HG03457 (cell line): ENCODE results near the gene ADGRD1.
"Not testable (repeated sequence)": the region's sequence is repeated elsewhere in the genome, so short reads cannot be mapped to it uniquely, and the experiment has no call there.

Experiments
- ATAC-seq: cut with Tn5 transposase; IDR thresholded peaks from one replicate; pipeline ENCODE4 v1.9.1; 2021; ENCODE audit warnings: moderate number of reproducible peaks; ENCODE audit not compliant: unreplicated experiment

Gene ADGRD1

GRCh38 chr12:130937063-130937462 lies 16.6 kb upstream of the ADGRD1 start:
- ATAC-seq, result no peak

DNA sequence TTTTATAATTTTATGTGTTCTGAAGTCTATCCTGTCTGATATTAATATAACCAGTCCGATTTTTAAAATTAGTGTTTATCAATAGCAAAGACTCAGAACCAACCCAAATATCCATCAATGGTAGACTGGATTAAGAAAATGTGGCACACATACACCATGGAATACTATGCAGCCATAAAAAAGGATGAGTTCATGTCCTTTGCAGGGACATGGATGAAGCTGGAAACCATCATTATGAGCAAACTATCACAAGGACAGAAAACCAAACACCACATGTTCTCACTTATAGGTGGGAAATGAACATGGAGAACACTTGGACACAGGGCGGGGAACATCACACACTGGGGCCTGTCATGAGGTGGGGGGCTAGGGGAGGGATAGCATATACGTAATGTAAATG lies 16.2 kb upstream of the ADGRD1 start:
- ATAC-seq, result not testable (repeated sequence)

- ATAC-seq, result no peak
Observed at GRCh38 chr12:130938186-130938585, 15.5 kb upstream of the ADGRD1 start.

DNA sequence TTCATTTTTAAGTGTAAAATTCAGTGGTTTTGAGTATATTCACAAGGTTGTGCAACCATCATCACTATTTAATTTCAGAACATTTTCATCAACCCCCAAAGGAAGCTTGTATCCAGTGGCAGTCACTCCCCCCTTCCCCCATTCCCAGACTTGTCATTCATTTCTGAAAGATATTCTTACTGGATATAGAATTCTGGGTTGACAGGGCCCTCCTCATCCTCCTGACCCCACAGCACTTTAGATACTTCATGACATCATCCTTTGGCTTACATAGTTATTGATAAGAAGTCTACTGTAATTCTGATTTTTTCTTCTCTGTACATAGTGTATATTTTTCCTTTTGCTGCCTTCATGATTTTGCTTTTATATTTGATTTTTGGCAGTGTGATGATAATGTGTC lies 8.8 kb upstream of the ADGRD1 start:
- no peak for ATAC-seq

DNA sequence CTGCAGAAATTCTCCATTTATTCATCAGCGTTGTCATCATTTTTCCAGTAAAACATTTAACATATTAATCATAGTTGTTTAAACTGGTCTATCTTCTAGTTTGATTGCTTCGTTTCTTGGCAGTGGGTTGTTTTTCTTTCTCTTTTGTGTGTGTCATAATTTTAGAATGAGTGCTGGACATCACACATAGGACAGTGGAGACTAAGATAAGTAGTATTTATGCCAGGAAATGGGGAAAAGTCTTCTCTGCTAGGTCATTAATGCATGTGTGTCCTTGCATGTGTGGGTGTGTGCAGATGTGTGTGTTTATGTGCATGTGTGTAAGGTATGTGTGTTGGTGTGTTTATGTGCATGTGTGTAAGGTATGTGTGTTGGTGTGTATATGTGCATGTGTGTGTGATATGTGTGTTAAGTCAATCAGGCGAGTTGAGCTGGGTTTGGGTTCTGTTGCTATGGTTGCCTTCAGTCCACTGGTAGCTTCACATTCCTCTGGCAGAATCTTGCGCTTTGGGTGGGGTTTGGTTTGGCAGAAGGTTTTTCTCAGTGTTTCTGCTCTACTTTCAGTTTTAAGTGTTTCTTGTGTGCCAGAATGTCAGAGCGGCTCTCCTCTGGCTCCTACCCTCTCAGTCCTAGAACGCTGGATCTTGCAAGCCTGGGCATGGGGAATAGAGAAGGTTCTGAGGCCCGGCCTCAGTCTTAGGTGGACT lies 7.8 kb upstream of the ADGRD1 start:
- ATAC-seq, result no peak

DNA sequence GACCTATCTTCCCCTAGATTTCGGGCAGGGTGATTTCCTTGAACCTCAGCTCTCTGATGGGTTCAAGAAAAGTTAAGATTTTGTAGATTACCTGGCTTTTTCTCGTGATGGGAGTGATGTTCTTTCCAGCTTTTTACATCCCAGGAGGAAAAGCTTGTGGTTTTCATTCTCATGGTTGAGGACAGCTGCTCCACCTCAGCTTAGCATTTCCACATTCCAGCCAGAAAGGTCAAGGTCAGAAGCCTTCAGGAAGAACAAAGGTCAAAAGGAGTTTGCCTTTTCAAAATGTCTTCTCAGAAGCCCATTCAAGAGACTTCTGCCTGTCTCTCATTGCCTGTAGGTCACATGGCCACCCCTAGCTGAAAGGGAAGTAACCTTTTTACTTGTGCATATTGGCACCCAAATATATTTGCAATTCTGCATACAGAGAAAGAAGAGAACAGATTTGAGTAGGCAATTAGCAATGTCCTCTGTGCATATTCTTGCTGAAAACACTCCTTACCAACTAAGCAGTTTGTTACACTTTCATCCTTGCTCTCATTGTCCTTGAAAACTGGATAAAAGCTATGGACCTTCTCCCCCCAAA lies 6.6 kb upstream of the ADGRD1 start:
- ATAC-seq, result no peak

DNA sequence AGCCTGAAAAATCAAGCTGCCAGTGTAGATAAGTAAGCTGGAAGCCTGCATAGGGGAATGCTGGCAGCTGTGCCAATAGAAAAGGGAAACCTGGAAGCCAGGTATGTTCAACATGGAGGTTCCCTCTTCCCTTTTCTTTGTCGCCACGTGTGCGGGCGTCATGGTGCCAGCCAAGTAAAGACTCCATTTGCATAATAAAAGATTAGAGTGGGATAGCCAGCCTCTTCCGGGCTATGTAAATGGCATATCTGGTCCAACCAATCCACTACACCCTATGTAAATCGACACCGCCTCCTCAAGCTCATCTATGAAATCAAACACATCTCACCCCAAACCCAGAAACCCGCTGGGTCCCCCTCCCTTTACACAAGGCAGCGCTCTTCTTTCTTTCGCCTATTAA lies 5.6 kb upstream of the ADGRD1 start:
- ATAC-seq, result no peak

- no peak for ATAC-seq
Observed at GRCh38 chr12:130948751-130949150, 5.0 kb upstream of the ADGRD1 start.

DNA sequence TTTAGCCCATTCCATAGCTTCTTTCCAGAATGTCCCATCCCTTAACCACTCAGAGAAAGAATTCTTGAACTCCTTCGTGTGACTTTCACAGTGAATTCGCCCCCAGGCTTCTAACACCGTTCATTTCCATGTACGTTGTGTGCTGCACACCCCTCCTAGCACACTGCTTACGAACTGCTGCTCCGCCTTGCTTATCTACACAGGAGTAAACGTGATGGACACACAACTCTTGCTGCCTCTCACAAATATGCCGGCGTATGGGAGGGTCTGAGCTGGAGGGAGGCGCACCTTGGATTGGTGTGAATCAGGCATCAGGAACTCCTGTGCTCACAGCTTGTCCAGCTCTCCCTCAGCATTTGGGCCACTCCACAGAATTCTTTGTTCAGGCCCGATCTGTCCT lies 3.9 kb upstream of the ADGRD1 start:
- no peak for ATAC-seq

GRCh38 chr12:130951636-130952035 lies 2.1 kb upstream of the ADGRD1 start:
- ATAC-seq, result no peak

DNA sequence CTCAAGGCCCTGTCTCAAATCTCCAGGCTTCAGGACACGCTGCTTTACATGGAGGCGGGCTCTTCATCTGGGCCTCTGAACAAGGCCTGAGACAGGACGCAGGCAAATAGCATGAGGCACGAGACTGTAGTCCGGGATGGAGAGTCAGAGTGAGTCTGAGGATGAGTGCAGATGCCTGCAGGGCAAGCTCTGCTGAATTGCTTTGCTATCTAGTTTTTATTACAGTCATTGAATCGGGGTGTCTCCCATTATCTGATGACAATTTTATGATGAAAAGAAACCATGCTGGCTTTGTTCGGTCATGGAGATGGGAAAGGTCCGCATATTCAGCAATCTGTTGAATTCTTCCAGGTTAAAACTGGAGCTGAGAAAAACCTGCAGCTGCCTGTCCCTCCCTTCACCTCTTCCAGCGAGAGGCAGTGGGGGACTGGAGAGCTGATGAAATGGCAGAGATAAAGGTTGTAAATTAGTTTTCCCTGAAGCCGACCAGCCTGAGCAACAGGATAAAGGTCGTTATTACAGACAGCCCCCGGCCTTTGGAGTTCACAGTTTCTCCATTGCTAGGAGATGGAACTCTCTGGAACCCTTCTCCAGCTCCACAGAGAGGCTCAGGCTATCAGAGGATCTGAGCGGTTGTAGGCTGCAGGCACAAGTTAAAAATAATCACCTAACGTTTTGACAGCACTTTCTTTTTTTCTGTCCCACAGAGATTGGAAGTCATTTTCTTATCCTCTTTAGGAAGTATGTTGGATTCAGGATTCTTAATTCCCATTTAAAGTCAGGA lies 1.3 kb upstream of the ADGRD1 start:
- ATAC-seq, result no peak

- ATAC-seq, result no peak
Observed at GRCh38 chr12:130954544-130954831, 781 bp downstream of the ADGRD1 start.

- ATAC-seq, result no peak
Observed at GRCh38 chr12:130955238-130955816, 1.6 kb downstream of the ADGRD1 start.

GRCh38 chr12:130956009-130956408 lies 2.3 kb downstream of the ADGRD1 start:
- ATAC-seq, result no peak

DNA sequence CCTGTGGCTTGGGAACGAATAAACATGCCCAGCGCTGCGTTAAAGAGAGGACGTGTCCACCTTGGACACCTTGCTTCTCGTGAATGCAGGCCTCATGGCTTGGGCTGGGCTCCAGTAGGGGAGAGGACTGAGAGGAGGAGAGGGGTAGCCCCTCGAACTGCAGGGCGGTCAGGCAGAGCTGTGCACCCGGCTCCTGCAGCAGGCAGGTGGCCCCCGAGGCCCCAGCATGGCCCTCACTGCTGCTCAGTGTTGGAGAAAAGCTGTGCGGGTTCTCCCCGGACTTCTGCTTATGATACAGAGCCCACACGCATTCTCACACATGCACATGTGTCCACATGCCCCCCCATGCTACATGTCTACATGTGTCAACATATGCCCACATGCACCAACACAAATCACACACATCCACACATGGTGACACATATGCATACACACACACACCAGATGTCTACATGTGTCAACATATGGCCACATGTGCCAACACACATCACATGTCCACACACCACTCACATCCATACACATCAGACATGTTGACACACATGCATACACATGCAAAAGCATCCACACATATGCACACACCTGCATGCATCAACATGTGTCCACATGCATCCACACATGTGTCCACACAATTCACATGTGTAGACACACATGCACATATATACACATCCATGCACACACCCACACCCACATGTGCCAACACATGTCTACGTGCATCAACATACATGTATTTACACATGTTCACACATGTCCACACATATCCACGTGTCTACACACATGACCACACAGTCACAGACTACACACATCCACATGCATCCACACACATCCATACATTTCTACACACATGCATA lies 3.0 kb downstream of the ADGRD1 start:
- no peak for ATAC-seq

DNA sequence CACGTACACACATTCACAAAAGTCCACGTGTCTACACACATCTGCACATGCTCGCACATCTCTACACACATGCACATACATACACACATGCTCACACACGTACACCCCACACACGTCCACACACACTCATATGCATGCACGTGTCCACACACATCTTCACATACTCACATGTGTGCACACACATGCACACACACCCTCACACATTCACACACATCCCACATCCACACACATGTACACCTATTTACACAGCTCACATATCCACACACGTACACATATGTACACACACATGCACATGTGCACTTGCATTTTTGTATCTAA lies 3.6 kb downstream of the ADGRD1 start:
- ATAC-seq, result no peak

DNA sequence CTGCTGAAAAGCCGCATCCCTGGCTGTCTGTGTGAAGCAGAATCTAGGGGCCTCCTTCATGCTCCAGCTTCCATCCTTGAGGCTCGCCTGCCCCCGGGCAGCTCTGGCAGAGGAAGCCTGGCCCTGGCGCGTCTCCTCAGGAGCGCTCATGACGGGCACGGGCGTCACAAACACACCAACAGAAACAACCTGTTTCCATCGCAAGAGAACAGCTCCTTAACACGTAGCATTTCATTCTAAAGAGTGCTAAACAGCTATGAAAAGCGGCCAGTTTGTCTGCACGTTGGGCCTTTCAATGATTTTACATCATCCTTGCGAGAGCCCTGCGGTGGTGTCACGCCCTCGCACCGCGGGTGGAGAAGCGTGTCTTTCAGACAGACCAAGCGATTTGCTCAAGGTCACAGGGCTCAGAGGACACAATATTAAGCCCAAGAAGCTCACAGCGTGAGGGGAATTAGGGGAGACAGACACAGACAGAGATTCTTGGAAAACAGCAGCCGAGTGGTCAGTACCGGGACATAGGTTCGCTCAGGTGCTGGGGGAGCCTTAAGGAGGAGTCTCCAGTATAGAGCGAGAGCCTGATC lies 4.9 kb downstream of the ADGRD1 start:
- no peak for ATAC-seq

- ATAC-seq, result no peak
Observed at GRCh38 chr12:130959632-130960031, 5.9 kb downstream of the ADGRD1 start.

DNA sequence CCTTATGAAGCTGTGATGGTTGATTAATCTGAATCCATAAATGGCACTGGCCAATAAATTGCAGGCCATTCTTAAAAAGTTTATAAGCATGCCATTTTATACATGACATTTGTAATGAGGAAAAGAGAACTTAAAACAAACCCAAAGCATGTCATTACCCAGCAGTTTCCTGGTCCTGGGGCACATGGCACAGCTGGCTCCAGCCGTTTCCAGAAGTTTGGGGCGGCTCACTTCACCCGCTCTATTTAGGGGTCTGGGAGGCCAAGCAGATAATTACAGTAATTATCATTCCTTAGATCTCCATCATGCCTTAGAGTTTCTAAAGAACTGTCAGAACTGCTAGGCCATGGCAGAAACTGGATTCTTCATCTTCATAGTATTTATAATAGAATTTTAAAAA lies 6.4 kb downstream of the ADGRD1 start:
- ATAC-seq, result no peak

GRCh38 chr12:130960787-130961186 lies 7.1 kb downstream of the ADGRD1 start:
- ATAC-seq, result no peak

GRCh38 chr12:130961921-130962451 lies 8.3 kb downstream of the ADGRD1 start:
- no peak for ATAC-seq
